Stomach (tissue), 4 donors: ENCODE results near the gene C22orf39.

Experiments used
- POLR2A ChIP-seq, 4 donors: fragments of 450-650 bp; IDR thresholded peaks; one replicate each; pipeline ENCODE4 v1.6.1; 2016; ENCODE audit warnings: antibody characterized with exemption in 4 of 4, control low read depth in 2 of 4, mild to moderate bottlenecking in 1 of 4, moderate library complexity in 1 of 4
- POLR2AphosphoS5 ChIP-seq, 3 donors: sonication (generic); formaldehyde crosslinking; IDR thresholded peaks; one replicate each; pipeline ENCODE4 v1.6.1; 2016; ENCODE audit warnings: antibody characterized with exemption in 3 of 3
- TF ChIP-seq, protein P1 (sequence below), 7 experiments: fragments of 450-650 bp in 4 of 7; fragments of 200-600 bp in 3 of 7; sonication (generic) in 3 of 7; IDR thresholded peaks; one replicate each; pipeline ENCODE4 v1.5.1; 2016 to 2019; ENCODE audit warnings: antibody characterized with exemption in 7 of 7, control low read depth in 2 of 7, mild to moderate bottlenecking in 1 of 7

DNA sequence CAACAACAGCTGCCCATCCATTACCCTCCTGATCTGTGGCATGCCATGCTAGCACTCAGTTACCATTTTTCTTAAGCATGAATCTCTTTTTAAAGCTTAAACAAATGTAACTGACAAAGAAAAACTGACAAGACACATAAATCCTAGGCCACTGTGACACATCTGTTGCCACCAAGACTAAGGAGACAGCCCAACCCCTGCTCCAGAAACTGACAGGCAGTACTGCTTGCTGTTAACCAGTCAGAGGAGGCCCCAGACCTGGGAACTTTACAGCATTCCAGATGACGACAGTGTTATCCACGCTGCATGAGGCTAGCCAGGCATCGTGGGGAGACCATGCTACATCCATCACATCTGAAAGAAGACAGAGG, 49.8 kb downstream of the C22orf39 start:
- TF ChIP-seq, protein P1, sequence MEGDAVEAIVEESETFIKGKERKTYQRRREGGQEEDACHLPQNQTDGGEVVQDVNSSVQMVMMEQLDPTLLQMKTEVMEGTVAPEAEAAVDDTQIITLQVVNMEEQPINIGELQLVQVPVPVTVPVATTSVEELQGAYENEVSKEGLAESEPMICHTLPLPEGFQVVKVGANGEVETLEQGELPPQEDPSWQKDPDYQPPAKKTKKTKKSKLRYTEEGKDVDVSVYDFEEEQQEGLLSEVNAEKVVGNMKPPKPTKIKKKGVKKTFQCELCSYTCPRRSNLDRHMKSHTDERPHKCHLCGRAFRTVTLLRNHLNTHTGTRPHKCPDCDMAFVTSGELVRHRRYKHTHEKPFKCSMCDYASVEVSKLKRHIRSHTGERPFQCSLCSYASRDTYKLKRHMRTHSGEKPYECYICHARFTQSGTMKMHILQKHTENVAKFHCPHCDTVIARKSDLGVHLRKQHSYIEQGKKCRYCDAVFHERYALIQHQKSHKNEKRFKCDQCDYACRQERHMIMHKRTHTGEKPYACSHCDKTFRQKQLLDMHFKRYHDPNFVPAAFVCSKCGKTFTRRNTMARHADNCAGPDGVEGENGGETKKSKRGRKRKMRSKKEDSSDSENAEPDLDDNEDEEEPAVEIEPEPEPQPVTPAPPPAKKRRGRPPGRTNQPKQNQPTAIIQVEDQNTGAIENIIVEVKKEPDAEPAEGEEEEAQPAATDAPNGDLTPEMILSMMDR (IDR thresholded peaks at IDR 0.05) = no peak
- TF ChIP-seq POLR2AphosphoS5 (IDR thresholded peaks at IDR 0.05) (no peak), POLR2A (IDR thresholded peaks at IDR 0.05) (no peak)
